ENCODE measurements around the gene SLC37A1. TPM values are rescaled to one million over a fixed set of nuclear protein-coding genes. Genes with fewer than 3 reads are reported as not detected.

SLC37A1 gene
- total RNA-seq, 1 donor from 2014 or later, result 4.8 TPM

DNA sequence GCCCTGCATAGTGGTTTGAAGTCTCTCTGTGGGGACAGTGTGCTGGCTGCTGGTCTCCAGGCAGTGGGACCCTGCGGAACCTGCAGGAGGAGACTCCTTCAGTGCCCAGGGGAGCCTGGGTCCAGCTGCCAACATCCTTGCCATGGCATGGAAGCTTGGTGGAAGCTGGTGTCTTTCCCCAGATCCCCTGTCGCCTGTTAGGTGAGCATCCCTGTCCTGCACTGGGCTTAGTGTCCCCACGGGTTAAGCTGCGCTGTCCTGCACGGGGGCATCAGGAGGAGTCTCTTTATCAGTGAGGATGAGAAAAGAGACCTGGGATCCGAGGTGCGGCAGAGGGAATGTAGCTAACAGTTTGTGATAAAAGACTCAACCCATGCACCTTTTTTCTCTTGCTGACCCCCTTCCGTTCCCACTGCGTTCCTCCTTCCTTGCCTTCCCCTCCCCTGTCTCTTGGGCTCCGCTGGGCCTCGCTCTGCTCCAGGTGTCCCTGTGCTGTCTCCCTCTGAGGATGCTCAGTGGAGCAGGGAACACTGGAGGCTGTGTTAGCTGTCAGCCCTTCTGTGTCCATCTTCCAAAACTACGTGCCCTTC is 59.3 kb downstream of the SLC37A1 start:
- Mint-ChIP-seq H3K36me3 (ENCODE audit: low read depth) (peaks cover 14% of the 10 kb centered on the region), H3K4me1 (ENCODE audit: low read depth) (no peaks in the 10 kb centered on the region), H3K27me3 (ENCODE audit: low read depth) (no peaks in the 10 kb centered on the region), H3K4me3 (ENCODE audit: unreplicated experiment) (no peak overlapping the region), H3K27ac (ENCODE audit: unreplicated experiment) (no peak overlapping the region), H3K9me3 (ENCODE audit: low read depth) (peaks cover 21% of the 10 kb centered on the region)
- TF ChIP-seq CTCF (IDR thresholded peaks at IDR 0.05), result no peak
- no peak for DNase-seq (ENCODE audit: low spot score)

DNA sequence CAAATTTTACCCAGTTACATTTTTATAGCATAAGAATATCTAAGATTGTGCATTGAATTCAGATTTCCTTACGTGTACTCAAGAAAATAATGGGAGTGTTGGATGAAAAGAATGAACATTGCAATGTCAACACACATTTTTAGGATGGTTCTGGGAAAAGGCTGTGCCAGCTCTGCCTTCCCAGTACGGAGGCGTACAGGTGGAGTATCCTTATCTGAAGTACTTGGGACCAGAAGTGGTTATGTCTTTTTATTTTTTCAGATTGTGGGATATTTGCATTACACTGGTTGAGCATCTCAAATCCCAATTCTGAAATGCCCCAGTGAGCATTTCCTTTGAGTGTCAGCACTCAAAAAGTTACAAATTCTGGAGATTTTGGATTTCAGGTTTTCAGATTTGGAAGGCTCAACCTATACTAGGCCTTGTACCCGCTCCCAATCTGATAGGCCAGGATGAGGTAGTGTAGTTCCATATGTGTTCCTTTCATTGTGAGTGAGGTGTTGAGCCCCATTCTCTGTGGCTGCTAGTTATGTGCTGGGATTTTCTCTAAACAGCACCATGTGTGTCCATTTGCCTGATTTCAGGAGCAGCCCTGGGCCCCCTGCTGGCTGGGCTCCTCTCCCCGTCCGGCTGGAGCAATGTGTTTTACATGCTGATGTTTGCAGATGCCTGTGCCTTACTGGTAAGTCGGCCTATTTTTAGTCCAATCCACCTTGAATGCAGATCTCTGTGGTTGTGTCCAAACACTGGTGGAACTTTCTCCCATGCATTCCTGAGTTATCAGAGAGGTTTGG is 60.8 kb downstream of the SLC37A1 start:
- no peak overlapping the region for H3K27ac Mint-ChIP-seq (ENCODE audit: unreplicated experiment)
- peak; percentile 55 for TF ChIP-seq CTCF (IDR thresholded peaks at IDR 0.05)
- no peak overlapping the region for H3K4me3 Mint-ChIP-seq (ENCODE audit: unreplicated experiment)
- peaks cover 21% of the 10 kb centered on the region for H3K9me3 Mint-ChIP-seq (ENCODE audit: low read depth)
- H3K27me3 Mint-ChIP-seq (ENCODE audit: low read depth), result no peaks in the 10 kb centered on the region
- no peak for DNase-seq (ENCODE audit: low spot score)
- H3K36me3 Mint-ChIP-seq (ENCODE audit: low read depth), result peaks cover 14% of the 10 kb centered on the region
- H3K4me1 Mint-ChIP-seq (ENCODE audit: low read depth), result no peaks in the 10 kb centered on the region

DNA sequence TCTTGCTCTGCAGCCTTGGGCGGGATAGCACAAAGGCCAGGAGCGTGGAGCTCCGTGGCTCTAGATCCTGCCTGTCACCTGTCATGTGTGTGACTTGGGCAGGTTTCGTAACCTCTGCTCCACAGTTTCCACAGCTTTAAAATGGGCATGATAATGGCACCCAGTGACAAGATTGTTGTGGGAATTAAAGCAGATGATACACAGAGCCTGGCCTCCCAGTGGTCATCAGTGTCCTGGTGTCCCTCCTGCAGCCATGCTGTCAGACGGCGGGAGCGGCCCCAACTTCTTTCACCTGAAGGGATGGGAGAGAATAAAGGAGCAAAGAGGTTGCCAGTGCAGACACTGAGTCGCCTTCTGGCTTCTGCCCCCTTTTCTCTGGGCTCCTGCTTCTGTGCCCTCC is 61.5 kb downstream of the SLC37A1 start:
- Mint-ChIP-seq H3K4me3 (ENCODE audit: unreplicated experiment) (no peak overlapping the region), H3K36me3 (ENCODE audit: low read depth) (peaks cover 14% of the 10 kb centered on the region), H3K9me3 (ENCODE audit: low read depth) (peaks cover 21% of the 10 kb centered on the region), H3K4me1 (ENCODE audit: low read depth) (no peaks in the 10 kb centered on the region), H3K27ac (ENCODE audit: unreplicated experiment) (no peak overlapping the region), H3K27me3 (ENCODE audit: low read depth) (no peaks in the 10 kb centered on the region)
- no peak for DNase-seq (ENCODE audit: low spot score)
- no peak for TF ChIP-seq CTCF (IDR thresholded peaks at IDR 0.05)

GRCh38 chr21:42576639-42577038 is 63.0 kb downstream of the SLC37A1 start:
- no peak for TF ChIP-seq CTCF (IDR thresholded peaks at IDR 0.05)
- H3K4me1 Mint-ChIP-seq (ENCODE audit: low read depth), result no peaks in the 10 kb centered on the region
- no peak overlapping the region for H3K27ac Mint-ChIP-seq (ENCODE audit: unreplicated experiment)
- H3K36me3 Mint-ChIP-seq (ENCODE audit: low read depth), result peaks cover 12% of the 10 kb centered on the region
- H3K9me3 Mint-ChIP-seq (ENCODE audit: low read depth), result peaks cover 21% of the 10 kb centered on the region
- no peak overlapping the region for H3K4me3 Mint-ChIP-seq (ENCODE audit: unreplicated experiment)
- DNase-seq (ENCODE audit: low spot score), result no peak
- H3K27me3 Mint-ChIP-seq (ENCODE audit: low read depth), result no peaks in the 10 kb centered on the region

DNA sequence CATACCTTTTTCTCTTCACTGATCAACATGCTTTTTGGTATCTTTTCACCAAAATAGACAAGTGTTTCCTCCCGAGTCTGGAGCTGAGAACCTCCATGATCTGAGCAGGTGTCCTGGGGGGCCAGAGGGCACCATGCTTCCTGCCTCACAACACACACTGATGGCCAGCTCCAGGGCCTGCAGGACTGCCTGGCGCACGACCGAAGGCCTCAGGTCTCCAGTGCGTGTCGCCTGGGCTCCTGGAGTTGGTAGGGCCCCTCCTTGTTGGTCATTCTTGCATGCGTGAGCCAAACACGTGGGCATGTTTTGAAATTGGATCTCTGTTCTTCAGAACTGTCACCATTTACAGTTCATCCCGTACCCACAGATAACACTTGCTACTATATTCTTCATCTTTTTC is 64.4 kb downstream of the SLC37A1 start:
- Mint-ChIP-seq H3K4me1 (ENCODE audit: low read depth) (no peaks in the 10 kb centered on the region), H3K9me3 (ENCODE audit: low read depth) (peaks cover 21% of the 10 kb centered on the region), H3K27ac (ENCODE audit: unreplicated experiment) (no peak overlapping the region), H3K4me3 (ENCODE audit: unreplicated experiment) (no peak overlapping the region), H3K27me3 (ENCODE audit: low read depth) (no peaks in the 10 kb centered on the region), H3K36me3 (ENCODE audit: low read depth) (peaks cover 12% of the 10 kb centered on the region)
- no peak for TF ChIP-seq CTCF (IDR thresholded peaks at IDR 0.05)
- no peak for DNase-seq (ENCODE audit: low spot score)

Data from chondrocyte (in vitro differentiated cells).